CD4-positive, alpha-beta T cell treated with Interferon gamma for 1 hour (primary cell): ENCODE results near the gene TMEM198.

Source experiments
- DNase-seq: peaks from one replicate; pipeline ENCODE4 v3.0.0-alpha.2; 2020

TMEM198 gene

GRCh38 chr2:219526320-219527075, 17.3 kb upstream of the TMEM198 start:
- no peak for DNase-seq

GRCh38 chr2:219527076-219527394, 16.8 kb upstream of the TMEM198 start:
- DNase-seq, result no peak

GRCh38 chr2:219527472-219527871, 16.4 kb upstream of the TMEM198 start:
- DNase-seq, result no peak

GRCh38 chr2:219530048-219530963, 13.5 kb upstream of the TMEM198 start:
- peak; percentile 80 for DNase-seq

GRCh38 chr2:219531639-219532377, 12.0 kb upstream of the TMEM198 start:
- DNase-seq, result no peak

- no peak for DNase-seq
These were observed 11.5 kb upstream of the TMEM198 start for GRCh38 chr2:219532378-219532649.

- no peak for DNase-seq
These were observed 9.7 kb upstream of the TMEM198 start for GRCh38 chr2:219533930-219534661.

- no peak for DNase-seq
These were observed 7.4 kb upstream of the TMEM198 start for GRCh38 chr2:219536425-219536824.

- no peak for DNase-seq
These were observed 6.9 kb upstream of the TMEM198 start for GRCh38 chr2:219536967-219537366.

GRCh38 chr2:219537657-219538488, 6.0 kb upstream of the TMEM198 start:
- no peak for DNase-seq

- DNase-seq, result no peak
These were observed 5.3 kb upstream of the TMEM198 start for GRCh38 chr2:219538504-219538951.

- DNase-seq, result no peak
These were observed 4.7 kb upstream of the TMEM198 start for GRCh38 chr2:219538956-219539788.

GRCh38 chr2:219539926-219540678, 3.7 kb upstream of the TMEM198 start:
- DNase-seq, result no peak

GRCh38 chr2:219540784-219541504, 2.9 kb upstream of the TMEM198 start:
- no peak for DNase-seq

- peak; percentile 85 for DNase-seq
These were observed 2.1 kb upstream of the TMEM198 start for GRCh38 chr2:219541611-219542180.

- no peak for DNase-seq
These were observed 765 bp upstream of the TMEM198 start for GRCh38 chr2:219542931-219543595.

- DNase-seq, result no peak
These were observed 739 bp downstream of the TMEM198 start for GRCh38 chr2:219544567-219544966.

- no peak for DNase-seq
These were observed 1.6 kb downstream of the TMEM198 start for GRCh38 chr2:219545295-219545942.
